SK-N-SH treated with all-trans-retinoic acid at 6 μM for 48 hours (cell line): ENCODE data around the gene C9orf43.

Source experiments
- CSRNP3 ChIP-seq: fragments of 250-450 bp; sonication (Bioruptor Pico); IDR thresholded peaks from 2 replicates; pipeline ENCODE4 v1.5.1; 2021; ENCODE audit warnings: mild to moderate bottlenecking, moderate library complexity
- GLIS3 ChIP-seq: fragments of 250-450 bp; sonication (Bioruptor Pico); IDR thresholded peaks from 2 replicates; pipeline ENCODE4 v1.5.0; 2020; ENCODE audit warnings: mild to moderate bottlenecking, moderate library complexity
- ISL1 ChIP-seq: fragments of 250-450 bp; sonication (Bioruptor Pico); IDR thresholded peaks from 2 replicates; pipeline ENCODE4 v2.1.2; 2022; ENCODE audit warnings: mild to moderate bottlenecking, moderate library complexity
- RARB ChIP-seq: fragments of 250-450 bp; sonication (Bioruptor Pico); IDR thresholded peaks from 2 replicates; pipeline ENCODE4 v1.8.0; 2021; ENCODE audit warnings: mild to moderate bottlenecking, moderate library complexity
- ZFP30 ChIP-seq: fragments of 450-650 bp; formaldehyde crosslinking; IDR thresholded peaks from 2 replicates; pipeline ENCODE4 v1.5.0; 2022; ENCODE audit warnings: mild to moderate bottlenecking, moderate library complexity
- TF ChIP-seq, protein P1 (sequence below): fragments of 250-450 bp; sonication (Bioruptor Pico); IDR thresholded peaks from 2 replicates; pipeline ENCODE4 v1.8.0; 2020; ENCODE audit warnings: mild to moderate bottlenecking, moderate library complexity, borderline replicate concordance
- TF ChIP-seq, protein P2 (sequence below): fragments of 250-450 bp; sonication (Bioruptor Pico); IDR thresholded peaks from 2 replicates; pipeline ENCODE4 v1.5.0; 2020; ENCODE audit warnings: mild to moderate bottlenecking, moderate library complexity

DNA sequence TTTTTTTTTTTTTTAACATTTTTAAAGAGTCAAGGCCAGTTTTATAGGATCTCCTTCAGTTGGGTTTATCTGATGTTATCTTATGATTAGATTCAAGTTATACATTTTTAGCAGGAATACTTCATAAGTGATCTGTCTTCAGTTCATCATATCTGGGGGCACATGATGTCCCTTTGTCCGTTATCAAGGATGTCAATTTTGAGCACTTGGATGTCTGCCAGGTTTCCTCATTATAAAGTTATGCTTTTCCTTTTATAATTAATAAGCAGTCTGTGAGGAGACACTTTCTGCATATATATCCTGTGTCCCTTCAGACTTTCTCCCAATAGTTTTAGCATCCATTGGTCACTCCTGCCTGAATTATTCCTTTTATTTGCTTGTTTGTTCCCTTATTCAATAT, 45.6 kb upstream of the C9orf43 start:
- TF ChIP-seq ISL1 (CRISPR knock-in tag) (no peak), RARB (CRISPR knock-in tag) (no peak), CSRNP3 (CRISPR knock-in tag) (no peak), ZFP30 (no peak), GLIS3 (CRISPR knock-in tag) (no peak)
- TF ChIP-seq, protein P1, sequence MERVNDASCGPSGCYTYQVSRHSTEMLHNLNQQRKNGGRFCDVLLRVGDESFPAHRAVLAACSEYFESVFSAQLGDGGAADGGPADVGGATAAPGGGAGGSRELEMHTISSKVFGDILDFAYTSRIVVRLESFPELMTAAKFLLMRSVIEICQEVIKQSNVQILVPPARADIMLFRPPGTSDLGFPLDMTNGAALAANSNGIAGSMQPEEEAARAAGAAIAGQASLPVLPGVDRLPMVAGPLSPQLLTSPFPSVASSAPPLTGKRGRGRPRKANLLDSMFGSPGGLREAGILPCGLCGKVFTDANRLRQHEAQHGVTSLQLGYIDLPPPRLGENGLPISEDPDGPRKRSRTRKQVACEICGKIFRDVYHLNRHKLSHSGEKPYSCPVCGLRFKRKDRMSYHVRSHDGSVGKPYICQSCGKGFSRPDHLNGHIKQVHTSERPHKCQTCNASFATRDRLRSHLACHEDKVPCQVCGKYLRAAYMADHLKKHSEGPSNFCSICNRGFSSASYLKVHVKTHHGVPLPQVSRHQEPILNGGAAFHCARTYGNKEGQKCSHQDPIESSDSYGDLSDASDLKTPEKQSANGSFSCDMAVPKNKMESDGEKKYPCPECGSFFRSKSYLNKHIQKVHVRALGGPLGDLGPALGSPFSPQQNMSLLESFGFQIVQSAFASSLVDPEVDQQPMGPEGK (CRISPR knock-in tag) = no peak
- TF ChIP-seq, protein P2, sequence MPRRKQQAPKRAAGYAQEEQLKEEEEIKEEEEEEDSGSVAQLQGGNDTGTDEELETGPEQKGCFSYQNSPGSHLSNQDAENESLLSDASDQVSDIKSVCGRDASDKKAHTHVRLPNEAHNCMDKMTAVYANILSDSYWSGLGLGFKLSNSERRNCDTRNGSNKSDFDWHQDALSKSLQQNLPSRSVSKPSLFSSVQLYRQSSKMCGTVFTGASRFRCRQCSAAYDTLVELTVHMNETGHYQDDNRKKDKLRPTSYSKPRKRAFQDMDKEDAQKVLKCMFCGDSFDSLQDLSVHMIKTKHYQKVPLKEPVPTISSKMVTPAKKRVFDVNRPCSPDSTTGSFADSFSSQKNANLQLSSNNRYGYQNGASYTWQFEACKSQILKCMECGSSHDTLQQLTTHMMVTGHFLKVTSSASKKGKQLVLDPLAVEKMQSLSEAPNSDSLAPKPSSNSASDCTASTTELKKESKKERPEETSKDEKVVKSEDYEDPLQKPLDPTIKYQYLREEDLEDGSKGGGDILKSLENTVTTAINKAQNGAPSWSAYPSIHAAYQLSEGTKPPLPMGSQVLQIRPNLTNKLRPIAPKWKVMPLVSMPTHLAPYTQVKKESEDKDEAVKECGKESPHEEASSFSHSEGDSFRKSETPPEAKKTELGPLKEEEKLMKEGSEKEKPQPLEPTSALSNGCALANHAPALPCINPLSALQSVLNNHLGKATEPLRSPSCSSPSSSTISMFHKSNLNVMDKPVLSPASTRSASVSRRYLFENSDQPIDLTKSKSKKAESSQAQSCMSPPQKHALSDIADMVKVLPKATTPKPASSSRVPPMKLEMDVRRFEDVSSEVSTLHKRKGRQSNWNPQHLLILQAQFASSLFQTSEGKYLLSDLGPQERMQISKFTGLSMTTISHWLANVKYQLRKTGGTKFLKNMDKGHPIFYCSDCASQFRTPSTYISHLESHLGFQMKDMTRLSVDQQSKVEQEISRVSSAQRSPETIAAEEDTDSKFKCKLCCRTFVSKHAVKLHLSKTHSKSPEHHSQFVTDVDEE = no peak
